ENCODE measurements around the gene CXADR. TPM values are rescaled to one million over a fixed set of nuclear protein-coding genes. Genes with fewer than 3 reads are reported as not detected.

Gene CXADR
- total RNA-seq, 1 experiment from 2014 or later = 24.7 TPM

GRCh38 chr21:17613242-17613676 lies 100.4 kb downstream of the CXADR start:
- intact Hi-C loops (cut with micrococcal nuclease; ENCODE audit: unreplicated experiment) = no loop called here
- Histone ChIP-seq H3K27me3 (ENCODE audit: control insufficient read depth, insufficient read depth, low read length) (no peaks in the 10 kb centered on the region), H3K9me3 (ENCODE audit: control insufficient read depth, insufficient read depth, low read depth, low read length) (no peaks in the 10 kb centered on the region), H3K36me3 (ENCODE audit: control insufficient read depth, insufficient read depth, low read length) (no peaks in the 10 kb centered on the region), H3K4me3 (ENCODE audit: low read depth in 2 of 2, low read length in 2 of 2) (peak overlapping the region; percentile 79 to 90), H3K4me1 (ENCODE audit: control insufficient read depth, insufficient read depth, low read length) (no peaks in the 10 kb centered on the region; the same call in 1 of the 2 replicates), H3K27ac (ENCODE audit: low read length) (peak overlapping the region; percentile 69)
- ATAC-seq (peak; percentile 54), DNase-seq (ENCODE audit: low read depth, low spot score) (no peak)
- POLR2A ChIA-PET = no interaction called here
- CTCF ChIA-PET = no interaction called here
- TF ChIP-seq, protein P1, sequence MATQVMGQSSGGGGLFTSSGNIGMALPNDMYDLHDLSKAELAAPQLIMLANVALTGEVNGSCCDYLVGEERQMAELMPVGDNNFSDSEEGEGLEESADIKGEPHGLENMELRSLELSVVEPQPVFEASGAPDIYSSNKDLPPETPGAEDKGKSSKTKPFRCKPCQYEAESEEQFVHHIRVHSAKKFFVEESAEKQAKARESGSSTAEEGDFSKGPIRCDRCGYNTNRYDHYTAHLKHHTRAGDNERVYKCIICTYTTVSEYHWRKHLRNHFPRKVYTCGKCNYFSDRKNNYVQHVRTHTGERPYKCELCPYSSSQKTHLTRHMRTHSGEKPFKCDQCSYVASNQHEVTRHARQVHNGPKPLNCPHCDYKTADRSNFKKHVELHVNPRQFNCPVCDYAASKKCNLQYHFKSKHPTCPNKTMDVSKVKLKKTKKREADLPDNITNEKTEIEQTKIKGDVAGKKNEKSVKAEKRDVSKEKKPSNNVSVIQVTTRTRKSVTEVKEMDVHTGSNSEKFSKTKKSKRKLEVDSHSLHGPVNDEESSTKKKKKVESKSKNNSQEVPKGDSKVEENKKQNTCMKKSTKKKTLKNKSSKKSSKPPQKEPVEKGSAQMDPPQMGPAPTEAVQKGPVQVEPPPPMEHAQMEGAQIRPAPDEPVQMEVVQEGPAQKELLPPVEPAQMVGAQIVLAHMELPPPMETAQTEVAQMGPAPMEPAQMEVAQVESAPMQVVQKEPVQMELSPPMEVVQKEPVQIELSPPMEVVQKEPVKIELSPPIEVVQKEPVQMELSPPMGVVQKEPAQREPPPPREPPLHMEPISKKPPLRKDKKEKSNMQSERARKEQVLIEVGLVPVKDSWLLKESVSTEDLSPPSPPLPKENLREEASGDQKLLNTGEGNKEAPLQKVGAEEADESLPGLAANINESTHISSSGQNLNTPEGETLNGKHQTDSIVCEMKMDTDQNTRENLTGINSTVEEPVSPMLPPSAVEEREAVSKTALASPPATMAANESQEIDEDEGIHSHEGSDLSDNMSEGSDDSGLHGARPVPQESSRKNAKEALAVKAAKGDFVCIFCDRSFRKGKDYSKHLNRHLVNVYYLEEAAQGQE (IDR thresholded peaks at IDR 0.05; ENCODE audit: insufficient read depth in 1 of 2, low read depth in 2 of 2, low read length in 1 of 2) = no peak
- TF ChIP-seq TCF7L2 (IDR thresholded peaks at IDR 0.05; ENCODE audit: low read depth, low read length) (no peak), POLR2AphosphoS5 (IDR thresholded peaks at IDR 0.05; ENCODE audit: low read depth, low read length) (no peak), CTCF (IDR thresholded peaks at IDR 0.05) (no peak), SIN3A (IDR thresholded peaks at IDR 0.05; ENCODE audit: borderline replicate concordance, insufficient read depth, low read depth, low read length) (no peak)
- no TSS peak for BruUV-seq (replicated peaks)
- in situ Hi-C loops (cut with HindIII; ENCODE audit: low pct_unique_long_range_greater_than_20kb, low sequenced_read_pairs) = no loop called here

GRCh38 chr21:17616831-17617230 lies 104.0 kb downstream of the CXADR start:
- CTCF ChIA-PET = no interaction called here
- H3K9me3 ChIP-seq (ENCODE audit: control insufficient read depth, insufficient read depth, low read depth, low read length) = no peaks in the 10 kb centered on the region
- BruUV-seq (replicated peaks) = no TSS peak
- H3K27me3 ChIP-seq (ENCODE audit: control insufficient read depth, insufficient read depth, low read length) = no peaks in the 10 kb centered on the region
- ATAC-seq (no peak), DNase-seq (ENCODE audit: low read depth, low spot score) (no peak)
- H3K27ac ChIP-seq (ENCODE audit: low read length) = no peak overlapping the region
- H3K4me3 ChIP-seq (ENCODE audit: low read depth in 2 of 2, low read length in 2 of 2) = no peak overlapping the region
- no peaks in the 10 kb centered on the region for H3K36me3 ChIP-seq (ENCODE audit: control insufficient read depth, insufficient read depth, low read length)
- intact Hi-C loops (cut with micrococcal nuclease; ENCODE audit: unreplicated experiment) (no loop called here), in situ Hi-C loops (cut with HindIII; ENCODE audit: low pct_unique_long_range_greater_than_20kb, low sequenced_read_pairs) (no loop called here)
- TF ChIP-seq TCF7L2 (IDR thresholded peaks at IDR 0.05; ENCODE audit: low read depth, low read length) (no peak), CTCF (IDR thresholded peaks at IDR 0.05) (no peak), POLR2AphosphoS5 (IDR thresholded peaks at IDR 0.05; ENCODE audit: low read depth, low read length) (no peak), SIN3A (IDR thresholded peaks at IDR 0.05; ENCODE audit: borderline replicate concordance, insufficient read depth, low read depth, low read length) (no peak)
- TF ChIP-seq, protein P1 (IDR thresholded peaks at IDR 0.05; ENCODE audit: insufficient read depth in 1 of 2, low read depth in 2 of 2, low read length in 1 of 2) = no peak
- POLR2A ChIA-PET = no interaction called here
- no peaks in the 10 kb centered on the region for H3K4me1 ChIP-seq (ENCODE audit: control insufficient read depth, insufficient read depth, low read length)
